Measurements from ENCODE around the gene SYT12.
A peak's percentile ranks its signal among the peaks of the same experiment; 100 is the strongest.

Gene SYT12

DNA sequence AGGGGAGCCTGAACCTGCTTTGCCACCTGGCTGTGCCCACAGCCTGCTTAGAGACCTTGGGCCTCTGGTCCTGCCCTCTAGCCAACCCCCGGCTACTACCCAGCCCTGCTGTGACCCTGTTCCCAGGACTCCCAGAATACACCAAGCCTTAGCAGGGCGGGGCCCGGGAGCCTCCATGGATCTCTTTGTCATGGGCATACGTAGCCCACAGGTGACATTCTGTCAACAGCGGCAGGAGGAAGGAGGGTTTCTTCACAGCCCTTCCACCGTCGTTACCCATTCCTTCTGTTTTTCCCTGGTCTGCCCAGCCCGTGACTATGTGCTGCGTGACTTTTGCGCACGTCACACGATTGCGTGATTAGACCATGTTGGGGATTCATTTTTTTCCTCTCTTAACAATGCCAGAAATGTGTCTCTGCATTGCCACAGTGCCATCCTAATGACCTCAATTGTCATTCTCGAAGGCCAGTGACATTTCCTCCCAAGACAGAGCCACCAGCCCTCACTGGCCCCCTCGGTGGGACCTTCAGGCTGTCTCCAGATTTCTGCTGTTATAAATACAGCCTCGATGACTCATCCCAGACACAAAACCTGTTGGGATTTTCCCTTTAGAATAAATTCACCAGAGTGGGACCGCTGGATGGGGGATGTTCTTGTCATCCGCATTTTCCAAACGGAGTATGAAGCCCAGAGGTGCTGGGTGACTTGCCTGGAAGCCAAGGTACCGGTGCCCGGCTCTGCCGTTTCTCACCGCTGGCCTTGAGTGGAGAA, 9.0 kb downstream of the SYT12 start:
- DNase-seq = no peak

- no peak for DNase-seq
These were observed 10.1 kb downstream of the SYT12 start for GRCh38 chr11:67032830-67033551.

GRCh38 chr11:67033661-67034166, 10.8 kb downstream of the SYT12 start:
- DNase-seq = no peak

DNA sequence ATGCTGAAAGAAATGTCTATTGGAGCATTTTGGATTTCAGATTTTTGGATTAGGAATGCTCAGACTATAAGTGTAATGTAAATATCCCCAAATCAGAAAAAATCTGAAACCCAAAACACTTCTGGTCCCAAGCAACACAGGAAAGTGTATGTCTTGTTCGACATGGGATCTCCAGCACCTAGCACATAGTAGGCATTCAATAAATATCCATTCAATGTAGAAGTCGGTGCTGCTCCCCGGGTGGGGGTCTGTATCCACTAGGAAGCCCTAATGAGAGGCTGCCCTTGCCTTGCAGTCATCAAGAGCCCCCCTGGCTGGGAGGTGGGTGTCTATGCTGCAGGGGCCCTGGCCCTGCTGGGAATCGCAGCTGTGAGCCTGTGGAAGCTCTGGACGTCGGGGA, 11.4 kb downstream of the SYT12 start:
- no peak for DNase-seq

DNA sequence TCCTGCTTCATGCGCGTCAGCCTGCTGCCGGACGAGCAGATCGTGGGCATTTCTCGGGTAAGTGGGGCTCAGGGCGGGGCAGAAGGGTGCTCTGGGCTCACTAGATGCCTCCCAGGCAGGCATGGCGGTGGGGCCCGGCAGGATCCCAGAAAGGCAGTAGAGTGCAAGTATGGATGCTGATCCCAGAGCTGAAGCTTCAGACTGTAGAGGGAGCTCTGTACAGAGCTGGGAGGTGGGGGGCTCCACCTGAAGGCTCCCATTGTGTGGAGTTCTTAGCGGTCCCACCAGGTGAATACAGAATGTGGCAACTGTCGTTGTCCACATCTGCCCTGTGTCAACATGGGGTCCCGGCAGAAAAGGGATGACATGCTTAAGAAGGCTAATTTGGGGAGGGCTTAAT, 17.2 kb downstream of the SYT12 start:
- no peak for DNase-seq

- no peak for DNase-seq
These were observed 18.7 kb downstream of the SYT12 start for GRCh38 chr11:67041602-67042001.

DNA sequence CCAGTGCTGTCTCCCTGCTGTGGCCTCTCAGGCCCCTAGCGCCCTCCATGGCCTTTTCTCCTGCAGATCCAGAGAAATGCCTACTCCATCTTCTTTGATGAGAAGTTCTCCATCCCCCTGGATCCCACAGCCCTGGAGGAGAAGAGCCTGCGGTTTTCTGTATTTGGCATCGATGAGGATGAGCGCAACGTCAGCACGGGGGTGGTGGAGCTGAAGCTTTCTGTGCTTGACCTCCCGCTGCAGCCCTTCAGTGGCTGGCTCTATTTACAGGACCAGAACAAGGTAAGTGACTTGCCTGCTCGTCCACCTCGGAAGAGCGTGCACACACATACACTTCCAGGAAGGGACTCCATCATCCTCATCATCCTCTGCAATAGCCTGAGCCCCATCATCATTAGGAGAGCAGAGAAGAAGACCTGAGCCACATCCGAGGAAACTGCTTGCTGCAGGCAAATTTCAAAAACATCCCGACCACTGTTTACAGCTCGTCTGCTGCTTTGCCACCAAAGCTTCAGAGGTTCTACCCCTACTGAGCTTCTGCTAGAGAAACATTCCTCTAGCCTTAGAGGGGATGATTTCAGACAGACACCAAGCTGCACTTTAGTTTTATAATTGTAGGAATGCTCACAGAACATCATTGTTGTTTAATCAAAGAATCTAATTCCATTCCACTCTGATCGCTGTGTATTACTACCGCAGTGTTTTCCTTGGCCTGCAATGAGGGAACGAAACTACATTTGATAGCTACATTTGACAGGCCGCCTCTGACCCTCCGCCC, 20.8 kb downstream of the SYT12 start:
- DNase-seq = no peak

DNA sequence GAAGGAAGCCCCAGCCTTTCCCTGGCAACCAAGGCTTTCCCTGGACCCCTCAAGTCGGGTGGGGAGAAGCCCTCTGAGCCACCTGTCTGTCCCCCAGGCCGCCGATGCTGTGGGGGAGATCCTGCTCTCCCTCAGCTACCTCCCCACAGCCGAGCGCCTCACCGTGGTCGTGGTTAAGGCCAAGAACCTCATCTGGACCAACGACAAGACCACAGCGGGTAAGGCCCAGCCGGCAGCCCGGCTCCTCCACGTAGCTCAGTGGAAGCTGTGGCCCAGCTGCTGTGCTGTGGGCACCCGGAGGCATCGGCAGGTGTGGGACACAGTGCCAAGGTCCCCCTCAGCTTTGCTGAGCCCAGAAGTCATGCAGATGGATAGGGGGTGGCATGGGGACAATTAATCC, 21.6 kb downstream of the SYT12 start:
- no peak for DNase-seq

DNA sequence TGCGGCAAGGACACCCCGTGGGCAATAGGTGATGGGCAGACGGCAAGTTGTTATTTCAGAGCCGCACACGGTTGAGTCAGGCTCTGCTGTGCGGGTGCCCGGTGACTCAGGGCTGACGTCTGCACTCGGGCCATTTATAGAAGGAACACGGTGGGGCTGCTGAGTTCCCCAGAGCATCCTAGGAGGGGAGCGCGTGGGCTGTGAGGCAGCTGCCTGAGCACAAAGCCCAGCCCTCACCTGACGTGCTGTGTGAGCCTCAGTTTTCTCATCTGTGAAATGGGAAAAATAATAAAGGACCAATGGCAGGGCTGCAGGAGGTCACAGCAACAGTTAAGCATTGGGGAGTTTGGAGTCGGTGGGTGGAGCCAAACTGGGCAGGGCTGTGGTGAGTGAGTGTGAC, 22.4 kb downstream of the SYT12 start:
- DNase-seq = no peak

DNA sequence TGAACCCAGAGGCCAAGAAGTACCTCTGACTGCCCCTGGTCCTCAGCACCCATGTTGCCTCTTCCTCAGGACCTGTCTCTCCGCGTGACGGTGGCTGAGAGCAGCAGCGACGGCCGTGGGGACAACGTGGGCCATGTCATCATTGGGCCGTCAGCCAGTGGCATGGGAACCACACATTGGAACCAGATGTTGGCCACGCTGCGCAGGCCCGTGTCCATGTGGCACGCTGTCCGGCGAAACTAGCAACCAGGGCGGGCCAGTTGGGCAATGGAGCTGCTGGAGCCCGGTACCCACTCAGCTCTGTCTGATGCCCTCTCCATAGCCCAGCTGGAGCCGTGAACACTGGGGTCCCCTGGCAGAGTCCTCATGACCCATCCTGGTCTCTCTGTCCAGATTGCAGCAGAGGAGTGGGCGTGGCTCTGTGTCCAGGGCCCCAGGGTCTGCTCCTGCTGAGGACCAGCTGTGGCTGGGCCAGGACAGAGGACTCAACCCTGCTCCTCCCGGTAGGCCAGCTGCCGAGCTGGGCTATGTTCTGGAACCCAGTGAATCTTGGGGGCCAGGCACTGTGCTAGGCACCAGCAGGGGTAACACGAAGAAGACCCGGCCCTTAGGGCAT, 25.7 kb downstream of the SYT12 start:
- DNase-seq = no peak

DNA sequence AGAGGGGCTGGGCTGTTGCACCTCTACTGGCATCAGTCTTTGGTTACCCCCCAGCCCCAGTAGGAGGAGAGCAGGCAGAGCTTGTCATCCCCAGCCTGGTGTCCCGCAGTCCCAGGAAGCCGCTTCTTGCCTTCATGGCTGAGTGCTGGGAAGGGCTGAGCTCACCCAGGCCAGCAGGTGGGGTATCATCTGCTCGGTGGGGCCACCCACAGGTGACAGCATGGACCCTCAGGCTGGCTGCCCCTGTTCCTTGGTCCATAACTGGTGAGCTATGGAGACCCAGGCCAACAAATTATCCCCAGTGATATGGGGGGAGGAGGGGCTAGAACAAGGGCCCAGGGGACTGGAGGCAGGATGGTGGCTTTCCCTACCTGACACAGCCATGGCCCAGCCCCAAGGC, 27.2 kb downstream of the SYT12 start:
- DNase-seq = no peak

GRCh38 chr11:67051180-67051893, 28.4 kb downstream of the SYT12 start:
- DNase-seq = no peak

- DNase-seq = no peak
These were observed 29.1 kb downstream of the SYT12 start for GRCh38 chr11:67051945-67052488.

DNA sequence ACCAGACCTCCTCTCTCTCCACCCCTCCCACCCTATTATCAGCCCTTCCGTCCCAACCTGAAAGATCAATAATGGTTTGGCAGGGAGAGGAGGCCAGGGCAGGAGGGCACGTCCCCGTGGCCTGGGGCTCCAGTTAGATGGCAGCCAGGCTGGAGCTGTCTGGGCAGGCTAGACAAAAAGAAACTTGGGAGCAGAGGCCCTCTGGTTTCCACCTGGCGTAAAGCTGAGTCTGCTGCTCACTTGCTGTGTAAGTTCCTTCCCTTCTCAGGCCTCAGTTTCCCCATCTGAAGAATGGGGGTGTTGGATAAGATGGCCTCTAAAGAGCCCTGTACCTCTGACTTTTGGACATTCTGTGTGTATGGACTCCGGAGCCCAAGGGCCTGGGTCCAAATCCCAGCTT, 30.0 kb downstream of the SYT12 start:
- DNase-seq = no peak

DNA sequence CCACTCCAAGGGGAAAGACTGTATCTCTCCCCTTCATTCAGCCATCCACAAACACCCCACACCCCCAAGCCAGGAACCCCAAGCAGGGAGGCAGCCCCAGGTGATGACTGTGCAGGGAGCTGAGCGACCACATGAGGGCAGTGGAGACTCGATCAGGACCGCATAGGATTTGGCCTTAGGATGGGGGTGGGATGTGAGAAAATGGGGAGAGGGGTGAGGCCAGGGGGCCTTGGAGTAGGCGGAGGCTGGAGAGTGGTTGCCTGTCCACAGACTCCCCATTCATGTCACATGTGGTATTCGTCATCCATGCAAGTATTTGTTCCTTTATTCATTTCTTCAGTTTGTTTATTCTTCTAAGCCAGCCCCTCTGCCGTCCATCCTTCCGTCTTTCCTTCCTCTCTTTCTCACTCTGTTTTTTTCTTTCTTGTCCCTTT, 31.0 kb downstream of the SYT12 start:
- peak; percentile 43 for DNase-seq

DNA sequence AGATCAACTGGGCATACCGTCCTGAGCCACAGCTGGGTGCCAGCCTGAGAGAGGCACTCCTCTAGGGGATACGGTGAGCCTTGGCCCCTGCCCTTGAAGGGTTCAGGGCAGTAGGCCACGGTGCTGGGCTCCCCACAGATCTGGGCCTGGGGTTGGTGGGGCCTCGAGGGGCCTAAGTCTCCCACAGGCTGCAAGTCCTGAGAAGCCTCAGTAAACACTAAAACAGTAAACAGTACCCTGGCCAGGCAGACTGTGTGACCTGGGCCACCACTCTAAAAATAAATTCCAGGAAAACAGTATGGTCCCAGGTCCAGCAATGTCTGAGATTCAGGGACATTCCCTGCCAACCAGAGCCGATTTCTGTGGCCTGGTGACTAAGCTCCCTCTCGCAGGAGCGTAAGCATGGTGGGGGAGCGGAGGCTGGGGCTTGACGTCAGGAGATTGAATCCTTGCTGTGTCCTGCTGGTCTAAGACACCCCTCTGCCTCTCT, 31.5 kb downstream of the SYT12 start:
- DNase-seq = no peak

DNA sequence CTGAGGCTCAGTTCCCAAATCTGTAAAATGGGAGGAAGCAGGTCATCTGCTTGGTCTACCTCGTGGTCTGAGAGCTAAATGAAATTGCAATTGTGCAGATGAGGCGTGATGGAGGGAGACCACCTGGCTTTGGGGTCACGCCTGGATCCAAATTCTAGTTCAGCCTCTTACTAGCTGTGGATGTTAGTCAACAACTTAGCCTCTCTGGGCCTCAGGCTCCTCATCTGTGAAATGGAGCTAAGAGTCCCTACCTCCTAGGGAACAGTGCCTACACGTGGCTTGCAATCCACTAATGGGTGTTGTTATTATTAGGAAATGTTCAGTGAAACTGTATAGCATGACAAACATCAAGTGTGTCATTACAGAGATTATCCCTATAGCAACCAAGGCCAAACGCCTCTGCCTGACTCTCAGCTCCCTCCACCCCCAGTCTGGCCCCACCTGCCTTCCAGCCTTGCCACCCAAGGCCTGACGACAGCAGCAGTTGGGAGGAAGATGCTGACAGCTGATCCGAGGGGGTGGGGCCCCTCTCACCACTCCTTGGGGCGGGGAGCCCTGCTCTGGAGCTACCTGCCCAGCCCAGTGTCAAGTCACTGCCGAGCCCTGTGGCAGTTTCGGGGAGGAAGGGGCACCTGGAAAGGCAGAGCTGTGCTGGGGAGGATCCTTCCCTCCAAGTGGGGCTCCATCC, 32.0 kb downstream of the SYT12 start:
- DNase-seq = peak; percentile 19

GRCh38 chr11:67055812-67056211, 32.9 kb downstream of the SYT12 start:
- DNase-seq = no peak

DNA sequence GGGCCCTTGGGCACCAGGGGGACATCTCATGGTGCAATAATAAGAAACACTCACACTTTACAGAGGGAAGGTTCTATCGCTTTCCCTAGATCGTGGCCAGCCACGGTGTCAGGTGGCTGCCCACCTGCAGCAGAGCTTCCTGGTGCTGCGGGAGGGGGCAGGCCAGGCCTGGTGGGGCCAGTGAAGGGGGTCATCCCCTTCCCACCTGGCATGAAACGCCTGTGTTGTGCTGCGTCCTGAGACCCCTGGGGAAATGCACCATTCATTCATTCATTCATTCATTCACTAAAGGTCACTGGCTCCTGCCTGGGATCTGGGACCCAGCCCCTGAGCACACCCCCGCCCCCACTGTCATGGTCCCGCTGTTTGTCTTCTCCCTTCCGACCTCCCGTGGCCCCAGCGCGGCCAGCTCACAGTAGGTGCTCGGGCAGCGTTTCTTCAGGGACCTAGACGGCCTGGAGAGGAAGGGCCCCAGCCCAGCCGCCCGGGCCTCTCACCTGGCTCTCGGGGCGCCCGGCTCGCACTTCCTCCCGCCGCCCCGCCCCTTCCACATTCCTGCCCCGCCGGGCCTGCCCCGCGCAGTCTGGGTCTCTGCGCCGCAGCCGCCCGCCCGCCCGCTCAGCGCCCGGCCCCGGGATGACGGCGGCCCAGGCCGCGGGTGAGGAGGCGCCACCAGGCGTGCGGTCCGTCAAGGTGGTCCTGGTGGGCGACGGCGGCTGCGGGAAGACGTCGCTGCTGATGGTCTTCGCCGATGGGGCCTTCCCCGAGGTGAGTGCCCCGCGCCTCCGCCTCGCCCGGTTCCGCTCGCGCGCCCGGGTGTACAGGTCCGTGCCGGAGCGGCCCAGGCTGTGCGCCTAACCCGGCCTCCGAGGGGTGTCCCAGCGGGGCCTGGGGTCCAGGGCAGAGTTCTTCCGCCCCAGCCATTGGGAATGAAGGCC, 33.6 kb downstream of the SYT12 start, which contains the start of gene RHOD:
RHOD (plus strand) TSS at position 581 of the 938 bp plus-strand sequence; CDS start at position 637, 56 bp downstream.
- DNase-seq = no peak

GRCh38 chr11:67057205-67057672, 34.3 kb downstream of the SYT12 start:
- DNase-seq = no peak

Measured in activated CD4-positive, alpha-beta T cell treated with anti-CD3 and anti-CD28 coated beads, Interleukin-2, amount 50 U/mL, for 16 hours (primary cell).